Large intestine (tissue), 3 donors: ENCODE measurements around the gene PLK5. TPM values are rescaled to one million over a fixed set of nuclear protein-coding genes. Genes with fewer than 3 reads are reported as not detected.

Experiments
- DNase-seq, 2 donors: peaks; one replicate each; pipeline versions ENCODE4 v3.0.0 to v3.0.0-alpha.2; 2013
- H3K27ac ChIP-seq: one replicate; pipeline ENCODE4 v1.5.1; 2013; ENCODE audit warnings: low read length
- H3K27me3 ChIP-seq: 2 replicates; pipeline ENCODE4 v1.6.1; 2013; ENCODE audit warnings: low read length; ENCODE audit not compliant: control insufficient read depth, insufficient read depth
- H3K36me3 ChIP-seq: 2 replicates; pipeline ENCODE4 v1.6.1; 2013; ENCODE audit warnings: low read length; ENCODE audit not compliant: control insufficient read depth, insufficient read depth
- H3K4me1 ChIP-seq: one replicate; pipeline ENCODE4 v1.6.1; 2013; ENCODE audit warnings: low read length; ENCODE audit not compliant: control insufficient read depth, insufficient read depth
- H3K4me3 ChIP-seq: one replicate; pipeline ENCODE4 v1.5.1; 2013; ENCODE audit warnings: low read length
- H3K9me3 ChIP-seq: one replicate; pipeline ENCODE4 v1.6.1; 2013; ENCODE audit warnings: mild to moderate bottlenecking, low read depth, low read length, moderate library complexity; ENCODE audit not compliant: control insufficient read depth
- WGBS: methylation state at CpG from one replicate; pipeline ENCODE4 v1.1.5; 2013; ENCODE audit warnings: low lambda C conversion rate; ENCODE audit not compliant: insufficient coverage; 5-methylcytosine and 5-hydroxymethylcytosine counted together
- polyA plus RNA-seq: library from polyadenylated mRNA; unstranded; fragments of 120-200 nt; gene quantifications from one replicate; pipeline ENCODE4 v1.2.1, GENCODE V29; 2013

Gene PLK5
- polyA plus RNA-seq, 1 donor: 0.09 TPM

GRCh38 chr19:1509602-1510441 lies 14.1 kb upstream of the PLK5 start:
- peak in 1 of 2 donors; percentile 54 for DNase-seq
- Histone ChIP-seq H3K27me3 (peaks cover 7% of the 10 kb centered on the region), H3K9me3 (peaks cover 18% of the 10 kb centered on the region), H3K27ac (peak overlapping the region; percentile 79), H3K4me3 (peak overlapping the region; percentile 13), H3K36me3 (peaks cover 11% of the 10 kb centered on the region), H3K4me1 (peaks cover 36% of the 10 kb centered on the region)
- no CpG with 5 or more reads among the region's 11 CpGs for WGBS

- Histone ChIP-seq H3K27me3 (peaks cover 10% of the 10 kb centered on the region), H3K4me3 (peak overlapping the region; percentile 80), H3K36me3 (peaks cover 8% of the 10 kb centered on the region), H3K4me1 (peaks cover 36% of the 10 kb centered on the region), H3K9me3 (peaks cover 18% of the 10 kb centered on the region), H3K27ac (peak overlapping the region; percentile 79)
- WGBS: no CpG with 5 or more reads among the region's 25 CpGs
- peak in 1 of 2 donors; percentile 78 for DNase-seq
These were observed 13.5 kb upstream of the PLK5 start for GRCh38 chr19:1510442-1510806.

GRCh38 chr19:1510807-1511206 lies 13.1 kb upstream of the PLK5 start:
- Histone ChIP-seq H3K27me3 (peaks cover 11% of the 10 kb centered on the region), H3K27ac (peak overlapping the region; percentile 79), H3K4me3 (peak overlapping the region; percentile 80), H3K36me3 (peaks cover 4% of the 10 kb centered on the region), H3K9me3 (peaks cover 18% of the 10 kb centered on the region), H3K4me1 (peaks cover 36% of the 10 kb centered on the region)
- no peak for DNase-seq
- no CpG with 5 or more reads among the region's 9 CpGs for WGBS

- DNase-seq: peak in 1 of 2 donors; percentile 57
- peaks cover 36% of the 10 kb centered on the region for H3K4me1 ChIP-seq
- WGBS: no CpG with 5 or more reads among the region's 22 CpGs
- H3K4me3 ChIP-seq: peak overlapping the region; percentile 80
- H3K27me3 ChIP-seq: peaks cover 14% of the 10 kb centered on the region
- H3K27ac ChIP-seq: peak overlapping the region; percentile 37
- peaks cover 14% of the 10 kb centered on the region for H3K9me3 ChIP-seq
- H3K36me3 ChIP-seq: no peaks in the 10 kb centered on the region
These were observed 12.3 kb upstream of the PLK5 start for GRCh38 chr19:1511318-1512317.

- Histone ChIP-seq H3K36me3 (no peaks in the 10 kb centered on the region), H3K27ac (peak within 1 kb of the TSS; percentile 77), H3K27me3 (peaks cover 18% of the 10 kb centered on the region), H3K4me1 (peaks cover 29% of the 10 kb centered on the region), H3K4me3 (peak within 1 kb of the TSS; percentile 80), H3K9me3 (peaks cover 12% of the 10 kb centered on the region)
- peak; percentile 75 to 88 for DNase-seq
- WGBS: no CpG with 5 or more reads among the region's 78 CpGs
These were observed 11.0 kb upstream of the PLK5 start, which contains the start of gene ADAMTSL5 for GRCh38 chr19:1512671-1513498. TSS of gene ADAMTSL5 (minus strand) at chr19:1513019. CDS start at chr19:1510943, 2,076 bp downstream.

GRCh38 chr19:1513499-1514294 lies 10.2 kb upstream of the PLK5 start:
- peak overlapping the region; percentile 55 for H3K4me3 ChIP-seq
- WGBS: no CpG with 5 or more reads among the region's 52 CpGs
- H3K27ac ChIP-seq: peak overlapping the region; percentile 68
- H3K36me3 ChIP-seq: no peaks in the 10 kb centered on the region
- peaks cover 24% of the 10 kb centered on the region for H3K4me1 ChIP-seq
- peak; percentile 62 to 82 for DNase-seq
- H3K27me3 ChIP-seq: peaks cover 23% of the 10 kb centered on the region
- peaks cover 7% of the 10 kb centered on the region for H3K9me3 ChIP-seq

GRCh38 chr19:1514295-1514661 lies 9.6 kb upstream of the PLK5 start:
- peaks cover 24% of the 10 kb centered on the region for H3K27me3 ChIP-seq
- no peak overlapping the region for H3K27ac ChIP-seq
- H3K4me1 ChIP-seq: peaks cover 24% of the 10 kb centered on the region
- no peak overlapping the region for H3K4me3 ChIP-seq
- H3K9me3 ChIP-seq: peaks cover 7% of the 10 kb centered on the region
- H3K36me3 ChIP-seq: no peaks in the 10 kb centered on the region
- WGBS: no CpG with 5 or more reads among the region's 10 CpGs
- DNase-seq: no peak

GRCh38 chr19:1514986-1515721 lies 8.7 kb upstream of the PLK5 start:
- Histone ChIP-seq H3K4me3 (no peak overlapping the region), H3K36me3 (no peaks in the 10 kb centered on the region), H3K27me3 (peaks cover 24% of the 10 kb centered on the region), H3K9me3 (peaks cover 7% of the 10 kb centered on the region), H3K27ac (no peak overlapping the region), H3K4me1 (peaks cover 19% of the 10 kb centered on the region)
- DNase-seq: no peak
- WGBS: no CpG with 5 or more reads among the region's 14 CpGs

- 83% methylated on average over 1 of the region's 8 CpGs for WGBS
- no peak for DNase-seq
- no peaks in the 10 kb centered on the region for H3K36me3 ChIP-seq
- H3K27me3 ChIP-seq: peaks cover 24% of the 10 kb centered on the region
- peaks cover 7% of the 10 kb centered on the region for H3K9me3 ChIP-seq
- H3K4me1 ChIP-seq: peaks cover 9% of the 10 kb centered on the region
- no peak overlapping the region for H3K27ac ChIP-seq
- H3K4me3 ChIP-seq: no peak overlapping the region
These were observed 7.5 kb upstream of the PLK5 start for GRCh38 chr19:1516395-1516753.
